ENCODE measurements around the gene CDKN1B.
A peak's percentile ranks its signal among the peaks of the same experiment; 100 is the strongest.

The CDKN1B gene

GRCh38 chr12:12716793-12717585 lies at the start of gene CDKN1B (continued):
- TF ChIP-seq ZSCAN16 (tag by site-specific recombination; IDR thresholded peaks at IDR 0.05) = no peak; the same call in 1 of the 2 replicates
- TF ChIP-seq KLF7 (tag by site-specific recombination; IDR thresholded peaks at IDR 0.05; ENCODE audit: borderline replicate concordance) = peak; percentile 61; the same call in 1 of the 2 replicates
- no peak for TF ChIP-seq ZNF112 (tag by site-specific recombination; IDR thresholded peaks at IDR 0.05)
- peak; percentile 93 for TF ChIP-seq ZNF692 (tag by site-specific recombination; IDR thresholded peaks at IDR 0.05)
- no peak for TF ChIP-seq ZNF792 (tag by site-specific recombination; IDR thresholded peaks at IDR 0.05)
- TF ChIP-seq ZNF26 (tag by site-specific recombination; IDR thresholded peaks at IDR 0.05) = no peak
- TF ChIP-seq ZNF302 (tag by site-specific recombination; IDR thresholded peaks at IDR 0.05; ENCODE audit: low read depth) = no peak
- TF ChIP-seq ZNF596 (tag by site-specific recombination; IDR thresholded peaks at IDR 0.05) = peak; percentile 51; the same call in 1 of the 2 replicates
- no peak for TF ChIP-seq ZNF585B (tag by site-specific recombination; IDR thresholded peaks at IDR 0.05)
- no peak for TF ChIP-seq GLI2 (tag by site-specific recombination; IDR thresholded peaks at IDR 0.05; ENCODE audit: borderline replicate concordance, low read depth)
- TF ChIP-seq ZEB2 (tag by site-specific recombination; IDR thresholded peaks at IDR 0.05) = peak; percentile 96; the same call in 1 of the 2 replicates
- TF ChIP-seq ZNF624 (tag by site-specific recombination; IDR thresholded peaks at IDR 0.05) = no peak
- TF ChIP-seq KLF8 (tag by site-specific recombination; IDR thresholded peaks at IDR 0.05) = peak; percentile 87
- no peak for TF ChIP-seq ZNF433 (tag by site-specific recombination; IDR thresholded peaks at IDR 0.05; ENCODE audit: low read depth)
- peak; percentile 47; the same call in 1 of the 2 replicates for TF ChIP-seq OSR2 (tag by site-specific recombination; IDR thresholded peaks at IDR 0.05)
- no peak for TF ChIP-seq MEIS1 (CRISPR knock-in tag; IDR thresholded peaks at IDR 0.05; ENCODE audit: borderline replicate concordance)
- TF ChIP-seq ZNF121 (tag by site-specific recombination; IDR thresholded peaks at IDR 0.05) = no peak; the same call in 1 of the 2 replicates
- no peak for TF ChIP-seq ZNF510 (tag by site-specific recombination; IDR thresholded peaks at IDR 0.05; ENCODE audit: insufficient replicate concordance)
- 0 out of 2 replicates have a peak, but pooled peaks have one; percentile 6 for TF ChIP-seq ZSCAN4 (tag by site-specific recombination; IDR thresholded peaks at IDR 0.05)
- no peak for TF ChIP-seq REPIN1 (tag by site-specific recombination; IDR thresholded peaks at IDR 0.05; ENCODE audit: low read depth)
- TF ChIP-seq YY1 (tag by site-specific recombination; IDR thresholded peaks at IDR 0.05) = peak; percentile 75
- no peak for TF ChIP-seq ZBTB21 (tag by site-specific recombination; IDR thresholded peaks at IDR 0.05)
- peak; percentile 96 for TF ChIP-seq ZNF366 (tag by site-specific recombination; conservative IDR thresholded peaks at IDR 0.05)
- no peak for TF ChIP-seq ZNF426 (tag by site-specific recombination; IDR thresholded peaks at IDR 0.05)
- TF ChIP-seq KLF10 (tag by site-specific recombination; IDR thresholded peaks at IDR 0.05) = peak; percentile 92
- no peak for TF ChIP-seq ZNF266 (tag by site-specific recombination; IDR thresholded peaks at IDR 0.05; ENCODE audit: low read depth)
- no peak; the same call in 1 of the 2 replicates for TF ChIP-seq ZNF10 (tag by site-specific recombination; IDR thresholded peaks at IDR 0.05)
- TF ChIP-seq HOXD13 (CRISPR knock-in tag; IDR thresholded peaks at IDR 0.05; ENCODE audit: borderline replicate concordance) = no peak
- peak; percentile 69; the same call in 1 of the 2 replicates for TF ChIP-seq WT1 (tag by site-specific recombination; IDR thresholded peaks at IDR 0.05)
- TF ChIP-seq ZNF473 (tag by site-specific recombination; IDR thresholded peaks at IDR 0.05) = no peak
- no peak for TF ChIP-seq RBAK (tag by site-specific recombination; IDR thresholded peaks at IDR 0.05)
- TF ChIP-seq AEBP2 (tag by site-specific recombination; IDR thresholded peaks at IDR 0.05; ENCODE audit: borderline replicate concordance) = no peak
- no peak for TF ChIP-seq ZNF670 (tag by site-specific recombination; IDR thresholded peaks at IDR 0.05; ENCODE audit: low read depth)
- no peak for TF ChIP-seq ZBTB48 (tag by site-specific recombination; IDR thresholded peaks at IDR 0.05)

Data from HEK293 (cell line).